Vagina (tissue), 2 donors: ENCODE data around the gene PCGF2.

ENCODE experiments used
- POLR2A ChIP-seq, 2 donors: fragments of 450-650 bp; IDR thresholded peaks; one replicate each; pipeline ENCODE4 v1.6.1; 2017; ENCODE audit warnings: antibody characterized with exemption in 2 of 2, mild to moderate bottlenecking in 2 of 2, moderate library complexity in 2 of 2
- POLR2AphosphoS5 ChIP-seq, 2 donors: sonication (generic); formaldehyde crosslinking; IDR thresholded peaks; one replicate each; pipeline ENCODE4 v1.9.0; 2017; ENCODE audit warnings: antibody characterized with exemption in 2 of 2, mild to moderate bottlenecking in 2 of 2, low read depth in 1 of 2; ENCODE audit not compliant: insufficient read depth in 1 of 2
- TF ChIP-seq, protein P1 (sequence below), 3 experiments: fragments of 450-650 bp in 2 of 3; fragments of 200-600 bp in 1 of 3; sonication (generic) in 1 of 3; IDR thresholded peaks; one replicate each; pipeline ENCODE4 v1.5.1; 2017 to 2019; ENCODE audit warnings: antibody characterized with exemption in 3 of 3, mild to moderate bottlenecking in 2 of 3, moderate library complexity in 2 of 3

DNA sequence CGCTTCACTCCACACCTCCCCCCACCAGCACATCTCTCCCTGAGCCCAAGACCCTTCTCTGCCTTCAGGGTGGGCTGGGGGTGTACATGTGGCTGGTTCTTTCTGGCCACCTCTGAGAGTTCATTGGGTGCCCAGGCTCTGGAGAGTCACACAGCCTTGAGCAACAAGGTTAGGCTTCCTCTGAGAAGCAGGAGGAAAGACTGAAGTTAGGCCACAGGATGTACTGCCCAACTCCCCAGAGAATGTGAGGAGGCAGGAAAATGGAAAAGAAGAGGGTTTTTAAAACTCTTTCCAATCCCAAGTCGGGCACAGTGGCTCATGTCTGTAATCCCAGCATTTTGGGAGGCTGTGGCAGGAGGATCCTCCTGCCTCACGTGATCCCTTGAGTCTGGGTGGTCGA lies 7.3 kb downstream of the PCGF2 start:
- TF ChIP-seq, protein P1, sequence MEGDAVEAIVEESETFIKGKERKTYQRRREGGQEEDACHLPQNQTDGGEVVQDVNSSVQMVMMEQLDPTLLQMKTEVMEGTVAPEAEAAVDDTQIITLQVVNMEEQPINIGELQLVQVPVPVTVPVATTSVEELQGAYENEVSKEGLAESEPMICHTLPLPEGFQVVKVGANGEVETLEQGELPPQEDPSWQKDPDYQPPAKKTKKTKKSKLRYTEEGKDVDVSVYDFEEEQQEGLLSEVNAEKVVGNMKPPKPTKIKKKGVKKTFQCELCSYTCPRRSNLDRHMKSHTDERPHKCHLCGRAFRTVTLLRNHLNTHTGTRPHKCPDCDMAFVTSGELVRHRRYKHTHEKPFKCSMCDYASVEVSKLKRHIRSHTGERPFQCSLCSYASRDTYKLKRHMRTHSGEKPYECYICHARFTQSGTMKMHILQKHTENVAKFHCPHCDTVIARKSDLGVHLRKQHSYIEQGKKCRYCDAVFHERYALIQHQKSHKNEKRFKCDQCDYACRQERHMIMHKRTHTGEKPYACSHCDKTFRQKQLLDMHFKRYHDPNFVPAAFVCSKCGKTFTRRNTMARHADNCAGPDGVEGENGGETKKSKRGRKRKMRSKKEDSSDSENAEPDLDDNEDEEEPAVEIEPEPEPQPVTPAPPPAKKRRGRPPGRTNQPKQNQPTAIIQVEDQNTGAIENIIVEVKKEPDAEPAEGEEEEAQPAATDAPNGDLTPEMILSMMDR (IDR thresholded peaks at IDR 0.05) = no peak
- no peak for TF ChIP-seq POLR2AphosphoS5 (IDR thresholded peaks at IDR 0.05; ENCODE audit: insufficient read depth in 1 of 2, low read depth in 1 of 2)
- no peak for TF ChIP-seq POLR2A (IDR thresholded peaks at IDR 0.05)
